ENCODE measurements around the gene OR6N1.

The OR6N1 gene

GRCh38 chr1:158771950-158772866, at the start of gene OR6N1:
OR6N1 (minus strand) TSS chr1:158772195; CDS start chr1:158766682, 5,513 bp downstream.
- no peak for DNase-seq (ENCODE audit: low read depth)

- no peak for DNase-seq (ENCODE audit: low read depth)
Observed at GRCh38 chr1:158821723-158822122, 49.7 kb upstream of the OR6N1 start.

GRCh38 chr1:158819461-158820443, 47.8 kb upstream of the OR6N1 start:
- DNase-seq (ENCODE audit: low read depth): no peak

GRCh38 chr1:158818975-158819431, 47.0 kb upstream of the OR6N1 start:
- DNase-seq (ENCODE audit: low read depth): no peak

- no peak for DNase-seq (ENCODE audit: low read depth)
Observed at GRCh38 chr1:158818560-158818959, 46.6 kb upstream of the OR6N1 start.

- DNase-seq (ENCODE audit: low read depth): no peak
Observed at GRCh38 chr1:158814970-158815369, 43.0 kb upstream of the OR6N1 start.

GRCh38 chr1:158813164-158813563, 41.2 kb upstream of the OR6N1 start:
- no peak for DNase-seq (ENCODE audit: low read depth)

GRCh38 chr1:158812336-158812735, 40.3 kb upstream of the OR6N1 start:
- no peak for DNase-seq (ENCODE audit: low read depth)

- DNase-seq (ENCODE audit: low read depth): no peak
Observed at GRCh38 chr1:158810311-158810710, 38.3 kb upstream of the OR6N1 start.

- DNase-seq (ENCODE audit: low read depth): no peak
Observed at GRCh38 chr1:158809862-158810261, 37.9 kb upstream of the OR6N1 start.

GRCh38 chr1:158809256-158809655, 37.3 kb upstream of the OR6N1 start:
- DNase-seq (ENCODE audit: low read depth): no peak

- no peak for DNase-seq (ENCODE audit: low read depth)
Observed at GRCh38 chr1:158806916-158807536, 35.0 kb upstream of the OR6N1 start.

- no peak for DNase-seq (ENCODE audit: low read depth)
Observed at GRCh38 chr1:158803678-158804077, 31.7 kb upstream of the OR6N1 start.

- DNase-seq (ENCODE audit: low read depth): no peak
Observed at GRCh38 chr1:158801396-158801795, 29.4 kb upstream of the OR6N1 start.

- DNase-seq (ENCODE audit: low read depth): no peak
Observed at GRCh38 chr1:158800526-158800925, 28.5 kb upstream of the OR6N1 start.

GRCh38 chr1:158799689-158800088, 27.7 kb upstream of the OR6N1 start:
- DNase-seq (ENCODE audit: low read depth): no peak

- DNase-seq (ENCODE audit: low read depth): no peak
Observed at GRCh38 chr1:158798531-158798930, 26.5 kb upstream of the OR6N1 start.

- DNase-seq (ENCODE audit: low read depth): no peak
Observed at GRCh38 chr1:158794247-158794646, 22.3 kb upstream of the OR6N1 start.

GRCh38 chr1:158793604-158794003, 21.6 kb upstream of the OR6N1 start:
- no peak for DNase-seq (ENCODE audit: low read depth)

GRCh38 chr1:158781104-158781503, 9.1 kb upstream of the OR6N1 start, which contains the start of gene OR6N2:
OR6N2 (minus strand) TSS chr1:158781204; CDS start chr1:158777635, 3,569 bp downstream.
- no peak for DNase-seq (ENCODE audit: low read depth)

GRCh38 chr1:158754420-158754819, 17.6 kb downstream of the OR6N1 start, which contains the start of gene OR6K6:
OR6K6 (plus strand) TSS chr1:158754720; CDS start chr1:158754888, 168 bp downstream.
- DNase-seq (ENCODE audit: low read depth): no peak

All from T-helper 22 cell (primary cell).